H1 (cell line): ENCODE results near the gene PIP4K2C. TPM values are rescaled to one million over a fixed set of nuclear protein-coding genes. Genes with fewer than 3 reads are reported as not detected.

Experiments
- ATF3 ChIP-seq: IDR thresholded peaks from 2 replicates; pipeline ENCODE4 v1.6.1; 2011; ENCODE audit warnings: low read depth, mild to moderate bottlenecking, low read length; ENCODE audit not compliant: insufficient read depth
- BACH1 ChIP-seq: IDR thresholded peaks from 2 replicates; pipeline ENCODE4 v1.6.1; 2012; ENCODE audit warnings: low read length, improper control_type of control experiment
- polyA plus RNA-seq, 7 experiments: library from polyadenylated mRNA; depleted of rRNA in 3 of 7; stranded (reverse) in 5 of 7; unstranded in 2 of 7; fragments of >200 nt in 5 of 7; fragments of 200-250 nt in 2 of 7; gene quantifications; 1 replicate in 5 of 7; 2 replicates in 1 of 7; 4 replicates in 1 of 7; pipeline versions ENCODE4 v1.2.1 to v1.2.3, GENCODE V29; 2011 to 2013; ENCODE audit warnings: missing spikeins in 2 of 7, mixed read lengths in 2 of 7
- total RNA-seq: library from RNA; stranded (reverse); fragmentation: NEBNext Ultra II Directional; extraction: Animal tissue kit (Norgen Biotek cat#: 25700); gene quantifications from 2 replicates; pipeline ENCODE4 v1.2.1, GENCODE V29; 2021
- TF ChIP-seq, protein P1 (sequence below): fragments of 300-600 bp; sonication (generic); IDR thresholded peaks from 2 replicates; pipeline ENCODE4 v1.7.1; 2012; ENCODE audit warnings: low read length, moderate library complexity, mild to moderate bottlenecking, inconsistent platforms; ENCODE audit not compliant: insufficient replicate concordance
- TF ChIP-seq, protein P2 (sequence below): IDR thresholded peaks from 2 replicates; pipeline ENCODE4 v1.6.1; 2011; ENCODE audit warnings: low read length, improper control_type of control experiment

Gene PIP4K2C
- total and polyA plus RNA-seq, 2 of the 8 experiments (the other 6 are each of a cell fraction or from before 2014, with no cell fraction given) = 25.0 to 27.1 TPM

DNA sequence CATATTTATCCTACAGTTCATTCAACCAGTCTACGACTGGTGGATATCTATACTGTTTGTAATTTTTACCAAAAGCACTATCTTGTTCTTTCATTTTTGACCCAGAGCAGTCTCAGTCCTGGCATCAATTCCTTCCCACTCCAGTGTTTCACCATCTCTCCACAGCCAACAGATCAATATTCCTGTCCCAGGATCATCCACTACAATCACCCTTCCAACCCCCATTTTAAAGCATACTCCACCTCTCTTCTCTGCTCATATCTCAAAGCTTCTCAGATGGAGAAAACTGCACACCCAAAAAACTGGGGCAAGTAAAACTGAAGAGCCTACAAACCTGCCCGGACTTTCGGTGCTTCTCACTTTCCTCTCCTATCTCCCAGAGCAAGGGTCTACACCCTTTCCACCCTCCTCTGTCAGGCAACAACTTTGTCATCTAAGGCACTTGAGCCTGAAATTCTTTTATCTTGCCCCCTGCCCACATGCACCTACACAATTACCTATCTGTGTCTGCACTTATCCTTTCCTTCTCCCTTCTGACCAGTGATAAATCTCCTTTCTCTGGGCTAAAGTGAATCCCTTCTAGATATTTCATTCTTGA, 4.1 kb upstream of the PIP4K2C start (continued):
- TF ChIP-seq, protein P1, sequence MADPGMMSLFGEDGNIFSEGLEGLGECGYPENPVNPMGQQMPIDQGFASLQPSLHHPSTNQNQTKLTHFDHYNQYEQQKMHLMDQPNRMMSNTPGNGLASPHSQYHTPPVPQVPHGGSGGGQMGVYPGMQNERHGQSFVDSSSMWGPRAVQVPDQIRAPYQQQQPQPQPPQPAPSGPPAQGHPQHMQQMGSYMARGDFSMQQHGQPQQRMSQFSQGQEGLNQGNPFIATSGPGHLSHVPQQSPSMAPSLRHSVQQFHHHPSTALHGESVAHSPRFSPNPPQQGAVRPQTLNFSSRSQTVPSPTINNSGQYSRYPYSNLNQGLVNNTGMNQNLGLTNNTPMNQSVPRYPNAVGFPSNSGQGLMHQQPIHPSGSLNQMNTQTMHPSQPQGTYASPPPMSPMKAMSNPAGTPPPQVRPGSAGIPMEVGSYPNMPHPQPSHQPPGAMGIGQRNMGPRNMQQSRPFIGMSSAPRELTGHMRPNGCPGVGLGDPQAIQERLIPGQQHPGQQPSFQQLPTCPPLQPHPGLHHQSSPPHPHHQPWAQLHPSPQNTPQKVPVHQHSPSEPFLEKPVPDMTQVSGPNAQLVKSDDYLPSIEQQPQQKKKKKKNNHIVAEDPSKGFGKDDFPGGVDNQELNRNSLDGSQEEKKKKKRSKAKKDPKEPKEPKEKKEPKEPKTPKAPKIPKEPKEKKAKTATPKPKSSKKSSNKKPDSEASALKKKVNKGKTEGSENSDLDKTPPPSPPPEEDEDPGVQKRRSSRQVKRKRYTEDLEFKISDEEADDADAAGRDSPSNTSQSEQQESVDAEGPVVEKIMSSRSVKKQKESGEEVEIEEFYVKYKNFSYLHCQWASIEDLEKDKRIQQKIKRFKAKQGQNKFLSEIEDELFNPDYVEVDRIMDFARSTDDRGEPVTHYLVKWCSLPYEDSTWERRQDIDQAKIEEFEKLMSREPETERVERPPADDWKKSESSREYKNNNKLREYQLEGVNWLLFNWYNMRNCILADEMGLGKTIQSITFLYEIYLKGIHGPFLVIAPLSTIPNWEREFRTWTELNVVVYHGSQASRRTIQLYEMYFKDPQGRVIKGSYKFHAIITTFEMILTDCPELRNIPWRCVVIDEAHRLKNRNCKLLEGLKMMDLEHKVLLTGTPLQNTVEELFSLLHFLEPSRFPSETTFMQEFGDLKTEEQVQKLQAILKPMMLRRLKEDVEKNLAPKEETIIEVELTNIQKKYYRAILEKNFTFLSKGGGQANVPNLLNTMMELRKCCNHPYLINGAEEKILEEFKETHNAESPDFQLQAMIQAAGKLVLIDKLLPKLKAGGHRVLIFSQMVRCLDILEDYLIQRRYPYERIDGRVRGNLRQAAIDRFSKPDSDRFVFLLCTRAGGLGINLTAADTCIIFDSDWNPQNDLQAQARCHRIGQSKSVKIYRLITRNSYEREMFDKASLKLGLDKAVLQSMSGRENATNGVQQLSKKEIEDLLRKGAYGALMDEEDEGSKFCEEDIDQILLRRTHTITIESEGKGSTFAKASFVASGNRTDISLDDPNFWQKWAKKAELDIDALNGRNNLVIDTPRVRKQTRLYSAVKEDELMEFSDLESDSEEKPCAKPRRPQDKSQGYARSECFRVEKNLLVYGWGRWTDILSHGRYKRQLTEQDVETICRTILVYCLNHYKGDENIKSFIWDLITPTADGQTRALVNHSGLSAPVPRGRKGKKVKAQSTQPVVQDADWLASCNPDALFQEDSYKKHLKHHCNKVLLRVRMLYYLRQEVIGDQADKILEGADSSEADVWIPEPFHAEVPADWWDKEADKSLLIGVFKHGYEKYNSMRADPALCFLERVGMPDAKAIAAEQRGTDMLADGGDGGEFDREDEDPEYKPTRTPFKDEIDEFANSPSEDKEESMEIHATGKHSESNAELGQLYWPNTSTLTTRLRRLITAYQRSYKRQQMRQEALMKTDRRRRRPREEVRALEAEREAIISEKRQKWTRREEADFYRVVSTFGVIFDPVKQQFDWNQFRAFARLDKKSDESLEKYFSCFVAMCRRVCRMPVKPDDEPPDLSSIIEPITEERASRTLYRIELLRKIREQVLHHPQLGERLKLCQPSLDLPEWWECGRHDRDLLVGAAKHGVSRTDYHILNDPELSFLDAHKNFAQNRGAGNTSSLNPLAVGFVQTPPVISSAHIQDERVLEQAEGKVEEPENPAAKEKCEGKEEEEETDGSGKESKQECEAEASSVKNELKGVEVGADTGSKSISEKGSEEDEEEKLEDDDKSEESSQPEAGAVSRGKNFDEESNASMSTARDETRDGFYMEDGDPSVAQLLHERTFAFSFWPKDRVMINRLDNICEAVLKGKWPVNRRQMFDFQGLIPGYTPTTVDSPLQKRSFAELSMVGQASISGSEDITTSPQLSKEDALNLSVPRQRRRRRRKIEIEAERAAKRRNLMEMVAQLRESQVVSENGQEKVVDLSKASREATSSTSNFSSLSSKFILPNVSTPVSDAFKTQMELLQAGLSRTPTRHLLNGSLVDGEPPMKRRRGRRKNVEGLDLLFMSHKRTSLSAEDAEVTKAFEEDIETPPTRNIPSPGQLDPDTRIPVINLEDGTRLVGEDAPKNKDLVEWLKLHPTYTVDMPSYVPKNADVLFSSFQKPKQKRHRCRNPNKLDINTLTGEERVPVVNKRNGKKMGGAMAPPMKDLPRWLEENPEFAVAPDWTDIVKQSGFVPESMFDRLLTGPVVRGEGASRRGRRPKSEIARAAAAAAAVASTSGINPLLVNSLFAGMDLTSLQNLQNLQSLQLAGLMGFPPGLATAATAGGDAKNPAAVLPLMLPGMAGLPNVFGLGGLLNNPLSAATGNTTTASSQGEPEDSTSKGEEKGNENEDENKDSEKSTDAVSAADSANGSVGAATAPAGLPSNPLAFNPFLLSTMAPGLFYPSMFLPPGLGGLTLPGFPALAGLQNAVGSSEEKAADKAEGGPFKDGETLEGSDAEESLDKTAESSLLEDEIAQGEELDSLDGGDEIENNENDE = no peak
- TF ChIP-seq, protein P2, sequence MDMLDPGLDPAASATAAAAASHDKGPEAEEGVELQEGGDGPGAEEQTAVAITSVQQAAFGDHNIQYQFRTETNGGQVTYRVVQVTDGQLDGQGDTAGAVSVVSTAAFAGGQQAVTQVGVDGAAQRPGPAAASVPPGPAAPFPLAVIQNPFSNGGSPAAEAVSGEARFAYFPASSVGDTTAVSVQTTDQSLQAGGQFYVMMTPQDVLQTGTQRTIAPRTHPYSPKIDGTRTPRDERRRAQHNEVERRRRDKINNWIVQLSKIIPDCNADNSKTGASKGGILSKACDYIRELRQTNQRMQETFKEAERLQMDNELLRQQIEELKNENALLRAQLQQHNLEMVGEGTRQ = no peak
- TF ChIP-seq BACH1 (no peak), ATF3 (no peak)
